ENCODE measurements around the gene JAKMIP2. TPM values are rescaled to one million over a fixed set of nuclear protein-coding genes. Genes with fewer than 3 reads are reported as not detected.

Gene JAKMIP2
- polyA plus RNA-seq, 1 donor from 2014 or later, result 46.3 TPM

DNA sequence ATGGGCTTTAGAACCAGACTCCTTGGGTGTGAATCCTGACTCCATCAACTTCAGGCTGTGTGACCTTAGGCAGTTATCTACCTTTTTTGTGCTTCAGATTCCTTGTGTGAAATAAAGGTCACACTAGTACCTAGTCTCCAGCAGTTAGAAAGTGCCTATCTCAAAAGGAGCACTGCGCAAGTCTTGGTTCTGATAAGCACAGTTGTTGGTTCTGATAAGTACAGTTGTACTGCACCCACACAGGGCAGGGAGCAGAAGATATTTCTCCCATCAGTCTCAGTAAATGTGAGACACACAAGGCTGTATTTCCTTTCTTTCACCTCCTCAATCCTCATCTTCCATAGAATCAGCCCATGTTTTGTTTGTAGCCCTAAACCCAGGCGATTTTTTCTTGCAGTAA is 156.1 kb downstream of the JAKMIP2 start:
- Histone ChIP-seq H2AFZ (ENCODE audit: low read depth, low read length) (no peak overlapping the region), H3K79me2 (replicated peaks; ENCODE audit: insufficient read depth, low read length) (no peaks in the 10 kb centered on the region), H3K9ac (ENCODE audit: low read length) (no peak overlapping the region), H3K9me3 (ENCODE audit: low read length) (no peaks in the 10 kb centered on the region), H3K36me3 (ENCODE audit: insufficient read depth, low read length) (peaks cover 10% of the 10 kb centered on the region), H3K27ac (ENCODE audit: low read length) (no peak overlapping the region), H3K4me2 (ENCODE audit: low read length) (no peak overlapping the region), H4K20me1 (ENCODE audit: insufficient read depth) (no peaks in the 10 kb centered on the region), H3K27me3 (ENCODE audit: insufficient read depth, low read depth, low read length) (no peaks in the 10 kb centered on the region), H3K4me3 (ENCODE audit: low read length) (no peak overlapping the region), H3F3A (ENCODE audit: insufficient read depth, low read length, poor library complexity, severe bottlenecking) (no peaks in the 10 kb centered on the region), H3K9me2 (ENCODE audit: insufficient read depth, low read length) (no peaks in the 10 kb centered on the region)
- TF ChIP-seq SMC3 (conservative IDR thresholded peaks at IDR 0.05; ENCODE audit: poor library complexity) (no peak), TAF1 (IDR thresholded peaks at IDR 0.05; ENCODE audit: low read depth) (no peak)
- TF ChIP-seq, protein P1, sequence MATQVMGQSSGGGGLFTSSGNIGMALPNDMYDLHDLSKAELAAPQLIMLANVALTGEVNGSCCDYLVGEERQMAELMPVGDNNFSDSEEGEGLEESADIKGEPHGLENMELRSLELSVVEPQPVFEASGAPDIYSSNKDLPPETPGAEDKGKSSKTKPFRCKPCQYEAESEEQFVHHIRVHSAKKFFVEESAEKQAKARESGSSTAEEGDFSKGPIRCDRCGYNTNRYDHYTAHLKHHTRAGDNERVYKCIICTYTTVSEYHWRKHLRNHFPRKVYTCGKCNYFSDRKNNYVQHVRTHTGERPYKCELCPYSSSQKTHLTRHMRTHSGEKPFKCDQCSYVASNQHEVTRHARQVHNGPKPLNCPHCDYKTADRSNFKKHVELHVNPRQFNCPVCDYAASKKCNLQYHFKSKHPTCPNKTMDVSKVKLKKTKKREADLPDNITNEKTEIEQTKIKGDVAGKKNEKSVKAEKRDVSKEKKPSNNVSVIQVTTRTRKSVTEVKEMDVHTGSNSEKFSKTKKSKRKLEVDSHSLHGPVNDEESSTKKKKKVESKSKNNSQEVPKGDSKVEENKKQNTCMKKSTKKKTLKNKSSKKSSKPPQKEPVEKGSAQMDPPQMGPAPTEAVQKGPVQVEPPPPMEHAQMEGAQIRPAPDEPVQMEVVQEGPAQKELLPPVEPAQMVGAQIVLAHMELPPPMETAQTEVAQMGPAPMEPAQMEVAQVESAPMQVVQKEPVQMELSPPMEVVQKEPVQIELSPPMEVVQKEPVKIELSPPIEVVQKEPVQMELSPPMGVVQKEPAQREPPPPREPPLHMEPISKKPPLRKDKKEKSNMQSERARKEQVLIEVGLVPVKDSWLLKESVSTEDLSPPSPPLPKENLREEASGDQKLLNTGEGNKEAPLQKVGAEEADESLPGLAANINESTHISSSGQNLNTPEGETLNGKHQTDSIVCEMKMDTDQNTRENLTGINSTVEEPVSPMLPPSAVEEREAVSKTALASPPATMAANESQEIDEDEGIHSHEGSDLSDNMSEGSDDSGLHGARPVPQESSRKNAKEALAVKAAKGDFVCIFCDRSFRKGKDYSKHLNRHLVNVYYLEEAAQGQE (IDR thresholded peaks at IDR 0.05; ENCODE audit: borderline replicate concordance), result no peak

DNA sequence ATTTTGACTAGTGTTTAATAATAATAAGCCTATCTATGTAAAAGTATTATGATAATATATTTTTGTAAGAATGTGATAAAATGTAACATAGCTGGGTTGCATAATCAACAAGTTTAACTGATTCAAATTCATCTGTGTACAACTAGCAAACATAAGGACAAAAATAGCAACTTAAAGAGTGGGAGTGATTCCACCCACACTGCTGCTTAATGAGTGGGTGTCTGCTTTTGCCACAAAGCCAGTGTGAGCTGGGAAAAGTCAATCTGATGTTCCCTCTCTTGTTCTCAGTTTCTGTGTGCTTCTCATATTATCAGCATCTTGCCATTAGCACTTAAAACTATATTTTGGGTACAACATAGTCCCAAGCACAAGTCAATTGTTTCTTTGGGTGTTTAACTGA is 161.5 kb downstream of the JAKMIP2 start:
- Histone ChIP-seq H2AFZ (ENCODE audit: low read depth, low read length) (no peak overlapping the region), H3K9me2 (ENCODE audit: insufficient read depth, low read length) (no peaks in the 10 kb centered on the region), H3K9ac (ENCODE audit: low read length) (no peak overlapping the region), H3K27me3 (ENCODE audit: insufficient read depth, low read depth, low read length) (no peaks in the 10 kb centered on the region), H3F3A (ENCODE audit: insufficient read depth, low read length, poor library complexity, severe bottlenecking) (no peaks in the 10 kb centered on the region), H3K36me3 (ENCODE audit: insufficient read depth, low read length) (peaks cover 8% of the 10 kb centered on the region), H3K9me3 (ENCODE audit: low read length) (no peaks in the 10 kb centered on the region), H3K27ac (ENCODE audit: low read length) (no peak overlapping the region), H3K4me2 (ENCODE audit: low read length) (no peak overlapping the region), H3K79me2 (replicated peaks; ENCODE audit: insufficient read depth, low read length) (no peaks in the 10 kb centered on the region), H4K20me1 (ENCODE audit: insufficient read depth) (no peaks in the 10 kb centered on the region), H3K4me3 (ENCODE audit: low read length) (no peak overlapping the region)
- no peak for TF ChIP-seq POLR2AphosphoS5 (IDR thresholded peaks at IDR 0.05)
- no peak for TF ChIP-seq SMC3 (conservative IDR thresholded peaks at IDR 0.05; ENCODE audit: poor library complexity)
- no peak for TF ChIP-seq TAF1 (IDR thresholded peaks at IDR 0.05; ENCODE audit: low read depth)
- no peak for TF ChIP-seq EP300 (conservative IDR thresholded peaks at IDR 0.05; ENCODE audit: poor library complexity, severe bottlenecking)
- TF ChIP-seq RAD21 (conservative IDR thresholded peaks at IDR 0.05), result no peak
- TF ChIP-seq, protein P2, sequence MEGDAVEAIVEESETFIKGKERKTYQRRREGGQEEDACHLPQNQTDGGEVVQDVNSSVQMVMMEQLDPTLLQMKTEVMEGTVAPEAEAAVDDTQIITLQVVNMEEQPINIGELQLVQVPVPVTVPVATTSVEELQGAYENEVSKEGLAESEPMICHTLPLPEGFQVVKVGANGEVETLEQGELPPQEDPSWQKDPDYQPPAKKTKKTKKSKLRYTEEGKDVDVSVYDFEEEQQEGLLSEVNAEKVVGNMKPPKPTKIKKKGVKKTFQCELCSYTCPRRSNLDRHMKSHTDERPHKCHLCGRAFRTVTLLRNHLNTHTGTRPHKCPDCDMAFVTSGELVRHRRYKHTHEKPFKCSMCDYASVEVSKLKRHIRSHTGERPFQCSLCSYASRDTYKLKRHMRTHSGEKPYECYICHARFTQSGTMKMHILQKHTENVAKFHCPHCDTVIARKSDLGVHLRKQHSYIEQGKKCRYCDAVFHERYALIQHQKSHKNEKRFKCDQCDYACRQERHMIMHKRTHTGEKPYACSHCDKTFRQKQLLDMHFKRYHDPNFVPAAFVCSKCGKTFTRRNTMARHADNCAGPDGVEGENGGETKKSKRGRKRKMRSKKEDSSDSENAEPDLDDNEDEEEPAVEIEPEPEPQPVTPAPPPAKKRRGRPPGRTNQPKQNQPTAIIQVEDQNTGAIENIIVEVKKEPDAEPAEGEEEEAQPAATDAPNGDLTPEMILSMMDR (IDR thresholded peaks at IDR 0.05; ENCODE audit: poor library complexity, severe bottlenecking), result no peak
- no peak for TF ChIP-seq MXI1 (conservative IDR thresholded peaks at IDR 0.05; ENCODE audit: poor library complexity, severe bottlenecking)
- TF ChIP-seq EZH2 (IDR thresholded peaks at IDR 0.05; ENCODE audit: borderline replicate concordance, insufficient read depth, low read length, poor library complexity, severe bottlenecking), result no peak
- TF ChIP-seq, protein P1 (IDR thresholded peaks at IDR 0.05; ENCODE audit: borderline replicate concordance), result no peak
